Activated naive CD4-positive, alpha-beta T cell treated with anti-CD3 and anti-CD28 coated beads, Interleukin-2, amount 50 U/mL, for 24 hours (primary cell): ENCODE measurements around the gene LRRC37B.
"Not testable (repeated sequence)": the region's sequence is repeated elsewhere in the genome, so short reads cannot be mapped to it uniquely, and the experiment has no call there.

Experiments
- H3K27ac Mint-ChIP-seq: one replicate; pipeline ENCODE4 v1.8.0; 2021; ENCODE audit warnings: mild to moderate bottlenecking, mixed read lengths
- H3K27me3 Mint-ChIP-seq: one replicate; pipeline ENCODE4 v1.8.0; 2021; ENCODE audit warnings: mixed read lengths
- H3K36me3 Mint-ChIP-seq: one replicate; pipeline ENCODE4 v1.8.0; 2021; ENCODE audit warnings: mixed read lengths
- H3K4me1 Mint-ChIP-seq: one replicate; pipeline ENCODE4 v1.8.0; 2021; ENCODE audit warnings: mixed read lengths
- H3K4me3 Mint-ChIP-seq: one replicate; pipeline ENCODE4 v1.8.0; 2021; ENCODE audit warnings: mild to moderate bottlenecking, mixed read lengths
- H3K9me3 Mint-ChIP-seq: one replicate; pipeline ENCODE4 v1.8.0; 2021; ENCODE audit warnings: mixed read lengths

The LRRC37B gene

DNA sequence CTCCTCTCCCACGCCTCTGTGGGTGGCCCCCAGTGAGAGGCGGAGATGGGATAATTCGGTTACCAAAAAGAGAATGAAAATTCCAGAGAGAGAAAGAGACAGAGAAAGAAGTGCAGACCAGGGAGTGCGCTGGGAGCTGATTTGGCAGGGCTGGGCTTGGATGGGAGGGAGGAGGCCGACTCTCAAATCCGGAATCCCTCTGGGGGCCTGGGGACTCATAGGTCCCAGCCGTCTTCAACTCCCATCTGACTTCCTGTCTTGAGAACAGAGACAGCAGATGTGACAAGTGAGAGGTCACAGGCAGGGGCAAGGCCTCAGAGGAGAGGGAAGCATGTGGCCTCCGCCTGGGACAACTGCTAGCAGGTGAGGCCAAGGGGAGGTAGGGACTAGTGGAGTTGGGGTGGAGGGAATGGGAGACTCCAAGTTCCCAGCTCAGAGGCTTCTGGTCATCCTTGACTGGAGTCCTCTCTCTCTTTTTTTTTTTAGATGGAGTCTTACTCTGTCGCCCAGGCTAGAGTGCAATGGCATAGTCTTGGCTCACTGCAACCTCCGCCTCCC, 59.0 kb downstream of the LRRC37B start:
- not testable (repeated sequence) for H3K27me3 Mint-ChIP-seq, H3K36me3 Mint-ChIP-seq, H3K4me1 Mint-ChIP-seq, H3K9me3 Mint-ChIP-seq, H3K27ac Mint-ChIP-seq, H3K4me3 Mint-ChIP-seq

DNA sequence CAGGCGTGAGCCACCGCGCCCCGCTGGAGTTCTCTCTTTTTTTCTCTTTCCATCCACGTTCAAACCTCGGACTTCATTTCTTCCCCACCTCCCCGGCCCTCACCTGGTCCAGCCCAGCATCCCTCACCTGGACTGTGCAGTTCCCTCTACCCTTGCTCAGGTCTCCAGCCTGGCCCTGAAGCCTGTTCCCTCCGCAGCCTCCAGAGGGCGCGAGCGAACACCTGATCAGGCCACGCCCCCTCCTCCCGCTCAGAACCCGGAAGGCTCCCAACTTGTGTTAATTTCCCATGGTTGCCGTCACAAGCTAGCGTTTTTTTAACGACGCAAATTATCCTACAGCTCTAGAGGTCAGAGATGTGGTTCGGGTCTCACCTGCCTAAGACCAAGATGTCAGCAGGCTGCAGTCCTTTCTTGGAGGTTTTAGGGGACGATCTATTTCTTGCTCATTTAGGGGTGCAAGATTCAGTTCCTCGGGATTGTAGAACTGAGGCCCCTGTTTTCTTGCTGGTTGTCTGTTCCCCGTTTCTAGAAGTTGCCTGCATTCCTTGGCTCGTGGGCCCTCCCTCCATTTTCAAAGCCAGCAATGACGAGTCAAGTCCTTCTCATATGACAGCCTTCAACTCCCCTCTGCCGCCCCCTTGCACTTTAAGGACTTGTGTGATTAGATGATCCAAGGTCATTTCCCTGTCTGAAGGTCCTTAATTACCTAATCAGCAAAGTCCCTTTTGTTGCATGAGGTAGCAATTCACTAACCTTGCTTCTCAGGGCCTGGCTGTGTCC, 59.9 kb downstream of the LRRC37B start:
- not testable (repeated sequence) for H3K27me3 Mint-ChIP-seq, H3K27ac Mint-ChIP-seq, H3K4me1 Mint-ChIP-seq, H3K36me3 Mint-ChIP-seq, H3K9me3 Mint-ChIP-seq
- peak overlapping the region; percentile 54 for H3K4me3 Mint-ChIP-seq

DNA sequence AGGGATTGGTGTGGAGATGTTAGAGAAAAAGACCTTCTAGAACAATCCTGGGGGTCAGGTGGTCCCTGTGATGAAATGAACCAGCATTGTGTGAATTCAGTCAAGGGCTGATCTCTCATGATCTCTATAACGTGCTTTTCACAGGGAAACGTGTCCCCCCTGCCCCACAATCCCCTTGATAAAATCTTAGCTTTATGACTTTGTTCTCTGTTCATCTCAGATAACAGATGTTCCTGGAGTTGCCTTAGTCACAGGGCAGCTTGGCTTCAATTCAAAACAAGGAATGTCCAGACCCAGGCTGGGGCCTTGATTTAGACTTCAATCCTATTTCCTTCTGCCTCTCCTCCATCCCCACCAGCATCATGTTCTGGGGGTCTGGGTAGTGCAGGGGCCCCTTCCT, 61.9 kb downstream of the LRRC37B start:
- not testable (repeated sequence) for H3K4me3 Mint-ChIP-seq

DNA sequence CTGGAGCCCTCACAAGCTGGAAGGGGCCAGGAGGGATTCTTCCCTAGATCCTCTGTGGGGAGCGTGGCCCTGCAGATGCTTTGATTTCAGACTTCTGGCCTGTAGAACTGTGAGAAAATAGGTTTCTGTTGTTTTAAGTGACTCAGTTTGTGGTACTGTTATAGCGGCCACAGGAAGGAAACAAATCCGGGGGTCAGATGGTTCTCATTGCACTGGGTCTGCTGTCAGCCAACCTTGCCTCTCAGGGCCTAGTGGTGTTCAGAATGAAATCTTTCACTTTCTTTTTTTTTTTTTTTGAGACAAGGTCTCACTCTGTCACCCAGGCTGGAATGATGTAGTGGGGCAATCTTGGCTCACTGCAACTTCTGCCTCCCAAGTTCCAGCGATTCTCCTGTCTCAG, 64.8 kb downstream of the LRRC37B start:
- H3K27ac Mint-ChIP-seq, H3K4me1 Mint-ChIP-seq, H3K36me3 Mint-ChIP-seq, H3K27me3 Mint-ChIP-seq, H3K9me3 Mint-ChIP-seq, H3K4me3 Mint-ChIP-seq: not testable (repeated sequence)

More for the DNA sequence above, 61.9 kb downstream of the LRRC37B start:
- not testable (repeated sequence) for H3K36me3 Mint-ChIP-seq, H3K27ac Mint-ChIP-seq, H3K9me3 Mint-ChIP-seq, H3K27me3 Mint-ChIP-seq, H3K4me1 Mint-ChIP-seq

DNA sequence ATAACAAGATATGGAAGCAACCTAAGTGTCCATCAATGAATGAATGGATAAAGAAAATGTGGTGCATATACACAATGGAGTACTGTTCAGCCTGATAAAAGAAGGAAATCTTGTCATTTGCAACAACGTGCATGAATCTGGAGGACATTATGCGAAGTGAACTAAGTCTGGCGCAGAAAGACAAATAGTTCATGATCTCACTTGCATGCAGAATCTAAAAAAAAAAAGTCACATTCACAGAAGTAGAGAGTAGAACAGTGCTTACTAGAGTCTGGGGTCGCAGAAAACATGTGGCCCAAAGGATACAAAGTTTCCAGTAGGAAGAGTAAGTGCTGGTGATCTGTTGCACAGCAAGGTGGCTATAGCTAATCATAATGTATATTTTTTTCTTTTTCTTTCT, 65.9 kb downstream of the LRRC37B start:
- not testable (repeated sequence) for H3K4me3 Mint-ChIP-seq, H3K27ac Mint-ChIP-seq

DNA sequence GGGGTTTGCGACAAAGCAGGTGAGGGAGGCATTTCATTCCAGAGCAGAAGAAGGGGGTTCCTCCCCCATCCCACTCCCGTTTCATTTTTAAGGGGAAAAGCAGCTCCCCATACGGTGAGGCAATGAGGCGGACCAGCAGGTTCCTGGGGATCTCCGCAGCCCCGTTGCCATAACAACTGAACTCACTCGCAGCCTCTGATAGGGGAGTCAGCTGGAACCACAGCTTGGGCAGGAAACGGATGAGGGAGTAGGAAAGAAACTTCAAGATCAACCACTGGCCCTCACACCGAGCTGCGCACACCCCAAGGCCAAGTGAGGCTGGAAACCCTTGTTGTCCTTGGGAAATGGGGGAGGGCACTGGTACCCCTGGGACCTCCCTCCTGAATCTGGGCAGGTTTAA, 72.6 kb downstream of the LRRC37B start:
- not testable (repeated sequence) for H3K27ac Mint-ChIP-seq, H3K36me3 Mint-ChIP-seq, H3K4me1 Mint-ChIP-seq, H3K27me3 Mint-ChIP-seq, H3K9me3 Mint-ChIP-seq
- H3K4me3 Mint-ChIP-seq, result peak overlapping the region; percentile 56

More for the DNA sequence above, 65.9 kb downstream of the LRRC37B start:
- not testable (repeated sequence) for H3K9me3 Mint-ChIP-seq, H3K4me1 Mint-ChIP-seq, H3K36me3 Mint-ChIP-seq, H3K27me3 Mint-ChIP-seq

DNA sequence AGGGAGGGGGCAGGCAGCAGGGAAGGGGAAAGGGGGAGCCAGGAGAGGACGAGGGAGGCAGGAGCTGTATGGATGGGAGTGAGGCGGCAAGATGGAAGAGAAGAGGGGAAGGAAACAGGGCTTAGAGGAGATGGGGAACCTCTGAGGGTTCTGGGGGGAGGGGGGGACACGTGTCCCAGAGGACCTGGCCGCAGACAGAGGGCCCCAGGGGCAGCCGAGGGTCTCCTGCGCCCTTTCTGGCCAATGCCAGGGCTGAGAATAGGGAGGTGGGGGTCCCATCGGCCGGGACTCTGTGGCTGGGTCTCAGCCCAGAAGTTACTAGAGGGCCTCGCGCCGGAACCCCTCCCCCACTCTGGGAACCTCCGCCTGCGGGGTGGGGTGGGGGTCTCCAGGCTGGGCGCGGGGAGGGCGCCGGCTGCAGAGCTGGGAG, 76.4 kb downstream of the LRRC37B start:
- not testable (repeated sequence) for H3K4me1 Mint-ChIP-seq, H3K4me3 Mint-ChIP-seq, H3K27ac Mint-ChIP-seq

DNA sequence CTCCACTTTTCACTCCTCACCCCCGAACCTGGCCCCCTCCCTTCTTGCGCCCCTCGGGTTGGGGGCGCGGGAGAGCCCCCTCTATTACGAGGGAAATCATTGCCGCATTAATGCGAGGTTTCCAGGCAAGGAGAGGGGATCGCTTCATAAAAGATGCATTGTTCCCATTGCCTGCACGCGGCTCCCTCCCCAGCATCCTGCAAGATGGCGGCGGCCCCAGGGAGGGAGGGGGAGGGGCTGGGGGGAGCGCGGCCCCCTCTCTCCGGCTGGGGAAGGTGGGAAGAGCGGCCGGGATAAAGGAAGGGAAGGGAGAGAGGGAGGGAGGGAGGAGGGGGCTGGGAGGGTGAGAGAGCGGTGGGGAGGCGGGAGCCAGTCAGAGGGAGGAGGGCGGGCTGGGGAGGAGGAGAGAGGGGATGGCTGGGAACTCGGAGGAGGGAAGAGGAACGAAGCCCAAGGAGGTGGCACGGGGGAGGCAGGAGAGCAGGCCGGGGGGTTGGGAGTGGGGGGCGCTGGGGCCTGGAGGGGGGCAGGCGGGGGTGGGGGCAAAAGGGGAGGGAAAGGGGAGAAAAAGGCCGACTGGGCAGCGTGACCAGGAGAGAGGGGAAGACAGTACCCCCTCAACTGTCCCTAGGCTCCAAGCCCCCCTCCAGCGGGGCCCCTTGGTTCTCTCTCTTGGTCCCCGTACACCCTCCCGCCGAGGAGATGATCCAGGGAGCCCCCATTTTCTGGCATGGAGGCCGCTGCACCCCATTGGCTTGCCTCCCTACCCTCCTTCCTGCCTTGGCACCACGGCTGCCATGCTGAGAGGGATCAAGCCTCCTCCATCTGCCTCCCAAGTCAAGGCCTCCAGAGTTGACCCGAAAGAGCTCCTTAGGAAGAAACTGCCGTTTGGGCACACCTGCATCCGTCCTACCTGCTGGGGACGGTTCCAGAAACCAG, 77.1 kb downstream of the LRRC37B start:
- not testable (repeated sequence) for H3K27ac Mint-ChIP-seq, H3K4me3 Mint-ChIP-seq, H3K4me1 Mint-ChIP-seq, H3K9me3 Mint-ChIP-seq, H3K36me3 Mint-ChIP-seq, H3K27me3 Mint-ChIP-seq

More for the DNA sequence above, 76.4 kb downstream of the LRRC37B start:
- not testable (repeated sequence) for H3K9me3 Mint-ChIP-seq, H3K27me3 Mint-ChIP-seq, H3K36me3 Mint-ChIP-seq

DNA sequence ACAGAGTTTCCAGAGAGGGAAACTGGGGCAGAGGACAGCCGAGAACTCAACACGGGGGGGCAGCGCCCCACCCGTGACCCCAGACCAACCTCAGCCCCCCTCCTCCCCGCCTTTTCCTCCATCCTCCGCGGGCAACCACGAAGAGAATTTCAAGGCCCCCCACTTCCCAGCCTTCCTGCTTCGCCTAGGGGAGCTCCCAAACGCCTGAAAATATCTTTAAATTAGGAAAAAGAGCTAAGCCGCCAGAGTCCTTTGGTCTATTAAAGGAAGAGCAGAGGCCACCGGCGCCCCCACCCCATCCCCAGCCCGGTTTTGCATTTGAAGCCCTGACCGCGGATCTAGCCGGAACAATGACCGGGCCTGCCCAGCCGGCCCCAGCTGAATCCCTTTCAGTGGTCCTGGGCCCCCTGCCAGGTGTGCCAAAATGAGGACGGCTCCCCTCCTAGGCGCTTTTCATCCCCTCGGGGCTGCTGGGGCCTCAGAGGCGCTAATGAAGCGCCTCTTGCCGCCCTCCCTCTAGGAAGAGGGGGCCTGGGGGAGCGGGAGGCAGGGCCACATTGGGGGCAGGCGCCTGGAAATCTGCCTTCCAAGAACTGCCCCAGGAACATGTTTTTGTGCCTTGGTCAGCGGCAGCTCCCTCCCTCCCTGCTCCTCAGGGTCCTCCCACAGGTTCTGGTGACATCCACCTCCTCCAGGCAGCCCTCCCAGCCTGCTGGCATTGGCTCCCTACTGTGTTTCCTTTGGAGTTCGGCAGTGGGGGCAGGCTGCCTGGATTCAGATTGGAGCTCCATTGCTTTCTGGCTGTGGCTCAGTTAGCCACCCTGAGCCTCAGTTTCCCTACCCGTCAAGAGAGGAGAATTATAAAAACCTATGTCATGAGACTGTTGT, 78.0 kb downstream of the LRRC37B start:
- not testable (repeated sequence) for H3K9me3 Mint-ChIP-seq, H3K27me3 Mint-ChIP-seq, H3K27ac Mint-ChIP-seq, H3K4me1 Mint-ChIP-seq, H3K36me3 Mint-ChIP-seq
- peak overlapping the region; percentile 44 for H3K4me3 Mint-ChIP-seq

DNA sequence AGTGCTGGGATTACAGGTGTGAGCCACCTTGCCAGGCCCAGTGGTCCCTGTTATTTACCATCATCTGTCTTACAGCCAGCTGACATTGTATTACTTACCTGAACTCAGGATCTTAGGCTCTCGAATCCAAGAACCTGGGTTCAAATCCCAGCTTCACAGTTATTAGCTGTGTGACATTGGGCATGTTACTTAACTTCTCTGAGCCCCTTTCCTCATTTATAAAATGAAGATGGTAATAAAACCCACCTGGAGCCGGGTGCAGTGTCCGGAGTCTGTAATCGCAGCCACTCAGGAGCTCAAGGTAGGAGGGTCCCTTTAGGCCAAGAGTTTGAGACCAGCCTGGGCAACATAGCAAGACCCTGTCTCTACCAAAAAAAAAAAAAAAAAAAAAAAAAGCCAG, 79.7 kb downstream of the LRRC37B start:
- H3K27me3 Mint-ChIP-seq, H3K4me1 Mint-ChIP-seq, H3K4me3 Mint-ChIP-seq, H3K36me3 Mint-ChIP-seq, H3K9me3 Mint-ChIP-seq, H3K27ac Mint-ChIP-seq: not testable (repeated sequence)

DNA sequence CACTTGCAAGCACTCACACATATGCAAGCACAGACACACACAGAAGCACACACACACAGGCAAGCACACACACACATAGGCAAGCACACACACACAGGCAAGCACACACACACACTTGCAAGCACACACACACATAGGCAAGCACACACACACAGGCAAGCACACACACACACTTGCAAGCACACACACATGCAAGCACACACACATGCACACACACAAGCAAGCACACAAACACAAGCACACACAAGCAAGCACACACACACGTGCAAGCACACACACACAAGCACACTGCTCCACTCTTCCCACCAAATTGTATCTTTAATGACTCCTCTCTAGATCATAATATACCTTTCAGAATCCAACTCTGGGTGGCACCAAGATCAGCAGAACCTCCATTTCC, 84.9 kb downstream of the LRRC37B start:
- H3K4me1 Mint-ChIP-seq, H3K27ac Mint-ChIP-seq, H3K36me3 Mint-ChIP-seq, H3K9me3 Mint-ChIP-seq, H3K27me3 Mint-ChIP-seq, H3K4me3 Mint-ChIP-seq: not testable (repeated sequence)

DNA sequence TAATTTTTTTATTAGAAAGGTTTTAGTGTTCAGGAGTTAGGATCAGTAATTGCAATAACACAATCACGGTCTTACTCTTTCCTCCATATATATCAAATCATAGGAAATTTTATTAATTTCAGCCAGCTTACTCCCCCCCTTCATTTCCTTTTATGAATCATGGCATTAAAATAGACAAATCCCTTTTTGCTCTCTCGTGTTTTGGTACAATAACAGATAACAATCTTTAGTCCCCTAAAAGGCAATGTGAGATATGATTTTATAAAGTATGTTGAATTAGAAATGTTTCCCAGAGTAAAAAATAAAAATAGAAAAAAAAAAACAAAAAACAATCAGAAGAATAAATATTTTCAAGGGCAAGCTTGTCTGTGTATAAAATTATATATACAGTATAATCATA, 92.5 kb downstream of the LRRC37B start:
- no peaks in the 10 kb centered on the region for H3K36me3 Mint-ChIP-seq
- no peaks in the 10 kb centered on the region for H3K9me3 Mint-ChIP-seq
- no peak overlapping the region for H3K27ac Mint-ChIP-seq
- no peak overlapping the region for H3K4me3 Mint-ChIP-seq
- peaks cover 20% of the 10 kb centered on the region for H3K4me1 Mint-ChIP-seq
- no peaks in the 10 kb centered on the region for H3K27me3 Mint-ChIP-seq

DNA sequence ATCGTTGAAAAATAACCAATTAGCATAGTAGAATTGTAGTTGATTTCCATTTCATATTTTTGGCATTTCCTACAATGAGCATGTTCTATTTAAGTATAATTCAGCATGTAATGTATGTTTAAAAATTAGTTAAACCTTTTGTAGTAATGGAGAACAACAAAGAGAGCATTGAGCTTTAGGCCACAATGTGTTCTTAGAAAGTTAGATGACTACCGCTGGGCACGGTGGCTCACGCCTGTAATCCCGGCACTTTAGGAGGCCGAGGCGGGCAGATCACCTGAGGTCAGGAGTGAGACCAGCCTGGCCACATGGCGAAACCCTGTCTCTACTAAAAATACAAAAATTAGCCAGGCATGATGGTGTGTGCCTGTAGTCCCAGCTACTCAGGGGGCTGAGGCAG, 93.1 kb downstream of the LRRC37B start:
- H3K9me3 Mint-ChIP-seq, H3K27ac Mint-ChIP-seq, H3K36me3 Mint-ChIP-seq, H3K4me3 Mint-ChIP-seq, H3K27me3 Mint-ChIP-seq: not testable (repeated sequence)
- H3K4me1 Mint-ChIP-seq, result peaks cover 23% of the 10 kb centered on the region

DNA sequence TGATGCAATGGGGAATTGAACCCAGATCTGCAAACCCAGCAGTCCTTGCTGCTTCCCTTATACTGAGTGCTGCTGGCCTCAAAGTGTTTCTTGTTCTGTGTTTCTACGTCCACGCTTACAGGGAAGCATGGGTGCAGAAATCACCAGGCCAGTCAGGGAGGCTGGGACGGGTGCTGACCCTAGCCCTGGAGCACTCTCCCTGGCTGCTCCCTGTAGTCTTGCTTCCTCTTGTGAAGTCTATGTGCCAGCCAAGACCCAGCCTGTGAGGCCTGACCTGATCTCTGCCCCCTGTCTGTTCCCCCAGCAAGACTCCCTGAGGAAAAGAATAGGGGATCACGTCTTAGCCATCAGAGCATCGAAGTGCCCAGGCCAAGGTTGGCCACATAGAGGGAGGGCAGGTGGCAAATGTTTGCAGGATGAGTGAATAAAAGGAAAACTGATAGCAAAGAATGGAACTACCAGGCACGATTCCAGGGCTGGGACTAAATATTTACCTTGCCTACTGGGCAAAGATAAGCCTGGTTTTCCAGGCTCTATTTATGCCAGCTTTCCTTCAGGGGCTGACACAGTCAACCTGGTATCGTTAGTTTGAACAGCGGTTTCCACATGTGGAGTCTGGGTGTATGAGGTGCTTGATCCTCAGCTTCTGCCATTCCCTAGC, 93.9 kb downstream of the LRRC37B start:
- H3K36me3 Mint-ChIP-seq, result no peaks in the 10 kb centered on the region
- peaks cover 28% of the 10 kb centered on the region for H3K4me1 Mint-ChIP-seq
- no peaks in the 10 kb centered on the region for H3K9me3 Mint-ChIP-seq
- H3K4me3 Mint-ChIP-seq, result peak overlapping the region; percentile 30
- H3K27me3 Mint-ChIP-seq, result no peaks in the 10 kb centered on the region
- H3K27ac Mint-ChIP-seq, result no peak overlapping the region

DNA sequence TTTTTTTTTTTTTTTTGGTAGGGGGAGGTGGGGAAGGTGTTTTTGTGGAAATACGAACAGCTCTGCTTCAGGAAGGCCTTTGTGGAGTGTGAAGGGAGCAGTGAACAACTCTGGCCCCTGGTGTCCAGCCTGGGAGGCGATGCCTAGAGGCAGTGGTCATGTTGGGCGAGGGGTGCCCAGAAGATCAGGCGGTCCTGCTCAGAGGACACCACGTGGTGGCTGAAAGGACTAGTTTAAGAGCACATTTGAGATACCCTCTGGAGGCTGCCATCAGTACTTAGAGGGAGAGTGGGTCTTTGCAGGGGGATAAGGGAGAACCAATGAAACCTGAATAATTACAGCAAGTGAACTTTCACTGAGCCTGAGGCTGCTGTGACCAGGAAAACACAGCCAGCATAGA, 95.0 kb downstream of the LRRC37B start:
- no peak overlapping the region for H3K4me3 Mint-ChIP-seq
- no peaks in the 10 kb centered on the region for H3K27me3 Mint-ChIP-seq
- H3K9me3 Mint-ChIP-seq, result no peaks in the 10 kb centered on the region
- no peak overlapping the region for H3K27ac Mint-ChIP-seq
- H3K4me1 Mint-ChIP-seq, result peaks cover 33% of the 10 kb centered on the region
- no peaks in the 10 kb centered on the region for H3K36me3 Mint-ChIP-seq
